CD4-positive, alpha-beta T cell treated with Interleukin-15 for 4 hours (primary cell): ENCODE data around the gene ZRANB3.
"Not testable (repeated sequence)": the region's sequence is repeated elsewhere in the genome, so short reads cannot be mapped to it uniquely, and the experiment has no call there.

Source experiments
- DNase-seq: peaks from one replicate; pipeline ENCODE4 v3.0.0-alpha.2; 2020; ENCODE audit warnings: low spot score

ZRANB3 gene

GRCh38 chr2:135124924-135125886, 405.8 kb downstream of the ZRANB3 start:
- DNase-seq: no peak

GRCh38 chr2:135121658-135122039, 409.4 kb downstream of the ZRANB3 start:
- not testable (repeated sequence) for DNase-seq

- DNase-seq: no peak
Observed at GRCh38 chr2:135121016-135121657, 409.9 kb downstream of the ZRANB3 start.

GRCh38 chr2:135119582-135119981, 411.4 kb downstream of the ZRANB3 start:
- no peak for DNase-seq

GRCh38 chr2:135113322-135113721, 417.7 kb downstream of the ZRANB3 start:
- no peak for DNase-seq

GRCh38 chr2:135105513-135106316, 425.3 kb downstream of the ZRANB3 start:
- DNase-seq: not testable (repeated sequence)

GRCh38 chr2:135103843-135104242, 427.2 kb downstream of the ZRANB3 start:
- DNase-seq: no peak

GRCh38 chr2:135099802-135100483, 431.1 kb downstream of the ZRANB3 start:
- no peak for DNase-seq

- DNase-seq: no peak
Observed at GRCh38 chr2:135097532-135098231, 433.3 kb downstream of the ZRANB3 start.

GRCh38 chr2:135096665-135097446, 434.2 kb downstream of the ZRANB3 start:
- DNase-seq: no peak

- DNase-seq: no peak
Observed at GRCh38 chr2:135095591-135095990, 435.4 kb downstream of the ZRANB3 start.

- no peak for DNase-seq
Observed at GRCh38 chr2:135094508-135094907, 436.5 kb downstream of the ZRANB3 start.

- DNase-seq: no peak
Observed at GRCh38 chr2:135093670-135094330, 437.2 kb downstream of the ZRANB3 start.

- no peak for DNase-seq
Observed at GRCh38 chr2:135093193-135093592, 437.8 kb downstream of the ZRANB3 start.

GRCh38 chr2:135091681-135092080, 439.3 kb downstream of the ZRANB3 start:
- DNase-seq: no peak

- DNase-seq: not testable (repeated sequence)
Observed at GRCh38 chr2:135089597-135089996, 441.4 kb downstream of the ZRANB3 start.
